ENCODE results near the gene VWCE.
"Not testable (repeated sequence)": the region's sequence is repeated elsewhere in the genome, so short reads cannot be mapped to it uniquely, and the experiment has no call there.

VWCE gene

GRCh38 chr11:61241526-61241925 lies 53.6 kb downstream of the VWCE start:
- H3K4me2 ChIP-seq (ENCODE audit: low read depth, low read length, poor library complexity, severe bottlenecking); H3K9me3 ChIP-seq (ENCODE audit: insufficient read depth, low read depth, low read length); H3F3A ChIP-seq (ENCODE audit: low read depth); H3K4me3 ChIP-seq (ENCODE audit: low read length, poor library complexity, severe bottlenecking); H3K9me2 ChIP-seq (replicated peaks; ENCODE audit: low read depth, low read length); H3K27me3 ChIP-seq (ENCODE audit: insufficient read depth, low read length, poor library complexity, severe bottlenecking); H3K79me2 ChIP-seq (ENCODE audit: insufficient read depth, low read length); H3K9ac ChIP-seq (ENCODE audit: low read depth, low read length, poor library complexity, severe bottlenecking); H3K36me3 ChIP-seq (ENCODE audit: insufficient read depth, low read length); H2AFZ ChIP-seq (ENCODE audit: low read length); H3K4me1 ChIP-seq (ENCODE audit: insufficient read depth, low read length, poor library complexity, severe bottlenecking); H4K20me1 ChIP-seq (ENCODE audit: insufficient read depth, low read length, poor library complexity, severe bottlenecking): not testable (repeated sequence)

- not testable (repeated sequence) for H3K9ac ChIP-seq (ENCODE audit: low read depth, low read length, poor library complexity, severe bottlenecking); H3K9me2 ChIP-seq (replicated peaks; ENCODE audit: low read depth, low read length); H3K36me3 ChIP-seq (ENCODE audit: insufficient read depth, low read length); H3K4me2 ChIP-seq (ENCODE audit: low read depth, low read length, poor library complexity, severe bottlenecking); H2AFZ ChIP-seq (ENCODE audit: low read length); H3F3A ChIP-seq (ENCODE audit: low read depth); H3K9me3 ChIP-seq (ENCODE audit: insufficient read depth, low read depth, low read length); H3K4me3 ChIP-seq (ENCODE audit: low read length, poor library complexity, severe bottlenecking); H3K4me1 ChIP-seq (ENCODE audit: insufficient read depth, low read length, poor library complexity, severe bottlenecking); H3K79me2 ChIP-seq (ENCODE audit: insufficient read depth, low read length); H4K20me1 ChIP-seq (ENCODE audit: insufficient read depth, low read length, poor library complexity, severe bottlenecking); H3K27me3 ChIP-seq (ENCODE audit: insufficient read depth, low read length, poor library complexity, severe bottlenecking)
Observed at GRCh38 chr11:61240875-61241274, 54.2 kb downstream of the VWCE start, which contains the start of gene PGA5. PGA5 (plus strand) TSS chr11:61241175; CDS start chr11:61241227, 52 bp downstream.

DNA sequence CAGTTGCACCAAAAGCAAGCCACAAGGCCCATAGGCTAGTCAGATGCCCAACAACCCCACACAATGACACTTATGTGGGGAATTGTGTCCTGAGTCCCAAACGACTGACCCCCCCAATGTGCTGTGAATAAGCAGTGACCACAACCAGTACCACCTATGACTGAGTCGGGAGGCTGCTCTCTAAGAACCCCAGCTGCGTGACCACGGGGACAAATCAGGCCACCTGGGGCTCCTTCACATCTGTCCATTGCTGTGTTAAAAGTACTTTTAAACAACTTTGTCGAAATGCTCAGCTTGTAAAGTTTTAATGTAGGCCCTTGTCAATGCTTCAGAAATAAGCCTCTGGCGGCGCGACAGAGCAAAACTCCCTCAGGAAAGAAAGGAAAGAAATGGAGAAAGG lies 54.8 kb downstream of the VWCE start:
- not testable (repeated sequence) for H3K27me3 ChIP-seq (ENCODE audit: insufficient read depth, low read length, poor library complexity, severe bottlenecking); H4K20me1 ChIP-seq (ENCODE audit: insufficient read depth, low read length, poor library complexity, severe bottlenecking); H3F3A ChIP-seq (ENCODE audit: low read depth); H2AFZ ChIP-seq (ENCODE audit: low read length); H3K36me3 ChIP-seq (ENCODE audit: insufficient read depth, low read length); H3K9me3 ChIP-seq (ENCODE audit: insufficient read depth, low read depth, low read length); H3K4me2 ChIP-seq (ENCODE audit: low read depth, low read length, poor library complexity, severe bottlenecking); H3K9me2 ChIP-seq (replicated peaks; ENCODE audit: low read depth, low read length); H3K79me2 ChIP-seq (ENCODE audit: insufficient read depth, low read length); H3K4me1 ChIP-seq (ENCODE audit: insufficient read depth, low read length, poor library complexity, severe bottlenecking); H3K9ac ChIP-seq (ENCODE audit: low read depth, low read length, poor library complexity, severe bottlenecking); H3K4me3 ChIP-seq (ENCODE audit: low read length, poor library complexity, severe bottlenecking)

DNA sequence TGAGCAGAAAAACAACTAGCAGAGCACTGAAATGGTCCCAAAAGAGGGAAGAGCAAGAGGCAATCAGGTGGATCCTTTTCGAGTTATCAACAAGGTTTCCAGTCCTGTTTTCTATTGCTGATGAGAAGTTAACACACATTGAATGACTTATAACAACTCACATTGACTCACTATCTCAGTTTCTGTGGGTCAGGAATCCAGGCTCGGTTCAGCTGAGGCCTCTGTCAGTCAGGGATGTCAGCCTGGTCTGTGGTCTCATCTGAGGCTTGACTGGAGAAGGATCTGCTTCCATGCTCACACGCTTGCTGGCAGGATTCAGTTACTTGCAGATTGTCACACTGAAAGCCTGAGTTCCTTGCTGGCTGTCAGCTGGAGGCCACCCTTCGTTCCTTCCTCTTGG lies 58.0 kb downstream of the VWCE start:
- not testable (repeated sequence) for H3K9me2 ChIP-seq (replicated peaks; ENCODE audit: low read depth, low read length); H4K20me1 ChIP-seq (ENCODE audit: insufficient read depth, low read length, poor library complexity, severe bottlenecking); H2AFZ ChIP-seq (ENCODE audit: low read length); H3K4me3 ChIP-seq (ENCODE audit: low read length, poor library complexity, severe bottlenecking); H3K4me2 ChIP-seq (ENCODE audit: low read depth, low read length, poor library complexity, severe bottlenecking); H3K9me3 ChIP-seq (ENCODE audit: insufficient read depth, low read depth, low read length); H3K4me1 ChIP-seq (ENCODE audit: insufficient read depth, low read length, poor library complexity, severe bottlenecking); H3K36me3 ChIP-seq (ENCODE audit: insufficient read depth, low read length); H3K79me2 ChIP-seq (ENCODE audit: insufficient read depth, low read length); H3F3A ChIP-seq (ENCODE audit: low read depth); H3K27me3 ChIP-seq (ENCODE audit: insufficient read depth, low read length, poor library complexity, severe bottlenecking); H3K9ac ChIP-seq (ENCODE audit: low read depth, low read length, poor library complexity, severe bottlenecking)

GRCh38 chr11:61232548-61233145 lies 62.5 kb downstream of the VWCE start:
- H3K9ac ChIP-seq (ENCODE audit: low read depth, low read length, poor library complexity, severe bottlenecking); H3K4me2 ChIP-seq (ENCODE audit: low read depth, low read length, poor library complexity, severe bottlenecking); H3K79me2 ChIP-seq (ENCODE audit: insufficient read depth, low read length): not testable (repeated sequence)

DNA sequence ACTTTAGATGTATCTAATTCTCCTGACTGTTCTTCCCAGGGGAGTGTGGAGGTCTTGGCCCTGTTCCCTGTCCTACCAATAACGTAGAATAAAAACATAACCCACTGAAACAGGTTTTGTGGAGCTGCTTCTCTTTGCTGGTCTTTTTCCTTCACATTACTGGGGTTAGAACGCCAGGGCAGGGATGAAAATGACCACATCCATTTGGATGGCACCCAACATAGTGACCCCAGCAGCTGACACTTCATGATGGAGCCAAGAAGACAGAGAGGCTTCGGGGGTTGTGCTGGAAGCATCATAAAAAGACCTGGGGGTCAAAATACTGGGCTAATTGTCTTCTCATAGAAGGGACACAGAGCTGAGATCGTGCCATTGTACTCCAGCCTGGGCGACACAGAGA lies 63.5 kb downstream of the VWCE start:
- H3K9me3 ChIP-seq (ENCODE audit: insufficient read depth, low read depth, low read length); H3F3A ChIP-seq (ENCODE audit: low read depth); H3K9me2 ChIP-seq (replicated peaks; ENCODE audit: low read depth, low read length); H3K79me2 ChIP-seq (ENCODE audit: insufficient read depth, low read length); H4K20me1 ChIP-seq (ENCODE audit: insufficient read depth, low read length, poor library complexity, severe bottlenecking); H3K27me3 ChIP-seq (ENCODE audit: insufficient read depth, low read length, poor library complexity, severe bottlenecking); H3K4me3 ChIP-seq (ENCODE audit: low read length, poor library complexity, severe bottlenecking); H3K36me3 ChIP-seq (ENCODE audit: insufficient read depth, low read length); H3K4me1 ChIP-seq (ENCODE audit: insufficient read depth, low read length, poor library complexity, severe bottlenecking); H3K4me2 ChIP-seq (ENCODE audit: low read depth, low read length, poor library complexity, severe bottlenecking); H2AFZ ChIP-seq (ENCODE audit: low read length); H3K9ac ChIP-seq (ENCODE audit: low read depth, low read length, poor library complexity, severe bottlenecking): not testable (repeated sequence)

More at GRCh38 chr11:61232548-61233145, 62.5 kb downstream of the VWCE start:
- not testable (repeated sequence) for H3F3A ChIP-seq (ENCODE audit: low read depth); H3K27me3 ChIP-seq (ENCODE audit: insufficient read depth, low read length, poor library complexity, severe bottlenecking); H3K4me1 ChIP-seq (ENCODE audit: insufficient read depth, low read length, poor library complexity, severe bottlenecking); H2AFZ ChIP-seq (ENCODE audit: low read length); H3K9me3 ChIP-seq (ENCODE audit: insufficient read depth, low read depth, low read length); H3K9me2 ChIP-seq (replicated peaks; ENCODE audit: low read depth, low read length); H3K4me3 ChIP-seq (ENCODE audit: low read length, poor library complexity, severe bottlenecking); H4K20me1 ChIP-seq (ENCODE audit: insufficient read depth, low read length, poor library complexity, severe bottlenecking); H3K36me3 ChIP-seq (ENCODE audit: insufficient read depth, low read length)

DNA sequence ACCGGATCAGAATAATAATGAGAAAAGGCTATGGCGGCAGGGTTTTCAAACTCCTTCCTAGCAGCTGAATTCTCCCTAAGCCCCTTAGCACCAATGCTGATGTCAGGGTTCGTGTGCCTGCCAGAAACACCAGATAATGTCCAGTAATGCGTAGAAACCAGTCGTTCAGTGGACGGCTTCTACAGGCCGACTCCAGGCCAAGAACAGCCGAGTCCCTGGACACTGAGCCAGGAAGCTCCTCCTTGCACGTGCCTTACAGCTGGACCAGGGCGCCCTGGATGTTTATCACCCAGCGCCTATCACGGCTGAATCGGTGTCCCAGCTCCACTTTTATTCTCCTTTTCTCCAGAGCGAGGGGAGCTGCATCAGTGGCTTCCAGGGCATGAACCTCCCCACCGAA lies 64.1 kb downstream of the VWCE start:
- H3K9me3 ChIP-seq (ENCODE audit: insufficient read depth, low read depth, low read length); H3K9me2 ChIP-seq (replicated peaks; ENCODE audit: low read depth, low read length); H3K4me2 ChIP-seq (ENCODE audit: low read depth, low read length, poor library complexity, severe bottlenecking); H3K36me3 ChIP-seq (ENCODE audit: insufficient read depth, low read length); H3K27me3 ChIP-seq (ENCODE audit: insufficient read depth, low read length, poor library complexity, severe bottlenecking); H3K4me3 ChIP-seq (ENCODE audit: low read length, poor library complexity, severe bottlenecking); H2AFZ ChIP-seq (ENCODE audit: low read length); H3K4me1 ChIP-seq (ENCODE audit: insufficient read depth, low read length, poor library complexity, severe bottlenecking); H3K79me2 ChIP-seq (ENCODE audit: insufficient read depth, low read length); H3K9ac ChIP-seq (ENCODE audit: low read depth, low read length, poor library complexity, severe bottlenecking); H4K20me1 ChIP-seq (ENCODE audit: insufficient read depth, low read length, poor library complexity, severe bottlenecking); H3F3A ChIP-seq (ENCODE audit: low read depth): not testable (repeated sequence)

DNA sequence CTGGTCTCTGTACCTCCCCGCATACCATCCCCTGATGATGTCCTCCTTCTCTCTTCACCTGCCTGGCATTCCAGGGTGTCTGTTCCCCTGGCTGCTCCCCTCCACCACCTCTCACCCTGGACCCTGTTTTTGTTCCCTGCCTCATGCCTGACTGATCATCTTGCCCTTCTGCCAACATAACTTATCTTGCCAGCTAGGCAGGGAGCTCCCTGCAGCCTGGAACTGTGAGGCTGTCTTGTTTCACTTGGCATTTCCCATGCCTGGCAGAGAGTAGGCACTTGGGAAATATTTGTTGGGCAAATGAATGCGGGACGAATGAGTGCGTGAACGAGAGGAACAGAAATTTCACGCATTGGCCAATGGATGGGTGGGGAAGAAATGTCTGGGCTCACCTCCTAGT lies 65.7 kb downstream of the VWCE start:
- not testable (repeated sequence) for H3K4me3 ChIP-seq (ENCODE audit: low read length, poor library complexity, severe bottlenecking); H3F3A ChIP-seq (ENCODE audit: low read depth); H4K20me1 ChIP-seq (ENCODE audit: insufficient read depth, low read length, poor library complexity, severe bottlenecking); H3K9me2 ChIP-seq (replicated peaks; ENCODE audit: low read depth, low read length); H3K9ac ChIP-seq (ENCODE audit: low read depth, low read length, poor library complexity, severe bottlenecking); H3K27me3 ChIP-seq (ENCODE audit: insufficient read depth, low read length, poor library complexity, severe bottlenecking); H3K79me2 ChIP-seq (ENCODE audit: insufficient read depth, low read length); H3K4me1 ChIP-seq (ENCODE audit: insufficient read depth, low read length, poor library complexity, severe bottlenecking); H2AFZ ChIP-seq (ENCODE audit: low read length); H3K4me2 ChIP-seq (ENCODE audit: low read depth, low read length, poor library complexity, severe bottlenecking); H3K36me3 ChIP-seq (ENCODE audit: insufficient read depth, low read length); H3K9me3 ChIP-seq (ENCODE audit: insufficient read depth, low read depth, low read length)
